H9 (cell line): ENCODE results near the gene CA7. TPM values are rescaled to one million over a fixed set of nuclear protein-coding genes. Genes with fewer than 3 reads are reported as not detected.

Source experiments
- DNase-seq: peaks from one replicate; pipeline ENCODE4 v3.0.0-alpha.2; 2017
- H2AFZ ChIP-seq: one replicate; pipeline ENCODE4 v1.6.1; 2013; ENCODE audit warnings: mild to moderate bottlenecking, low read length, control low read depth, moderate library complexity
- H2AK5ac ChIP-seq: 2 replicates; pipeline ENCODE4 v1.6.1; 2013; ENCODE audit warnings: low read length, control low read depth, mixed read lengths; ENCODE audit not compliant: insufficient read length
- H2BK120ac ChIP-seq: one replicate; pipeline ENCODE4 v1.6.1; 2013; ENCODE audit warnings: low read depth, mild to moderate bottlenecking, low read length, control low read depth, inconsistent platforms; ENCODE audit not compliant: poor library complexity, severe bottlenecking
- H2BK12ac ChIP-seq: 2 replicates; pipeline ENCODE4 v1.6.1; 2013; ENCODE audit warnings: low read length, control low read depth, mixed read lengths, low read depth; ENCODE audit not compliant: insufficient read length
- H2BK15ac ChIP-seq: 2 replicates; pipeline ENCODE4 v1.6.1; 2013; ENCODE audit warnings: low read depth, low read length, control low read depth
- H2BK20ac ChIP-seq: one replicate; pipeline ENCODE4 v1.6.1; 2013; ENCODE audit warnings: low read depth, mild to moderate bottlenecking, low read length, control low read depth, inconsistent platforms; ENCODE audit not compliant: poor library complexity, severe bottlenecking
- H2BK5ac ChIP-seq: 2 replicates; pipeline ENCODE4 v1.6.1; 2013; ENCODE audit warnings: low read length, control low read depth, mixed read lengths; ENCODE audit not compliant: insufficient read length
- H3K14ac ChIP-seq: 2 replicates; pipeline ENCODE4 v1.6.1; 2013; ENCODE audit warnings: low read length, control low read depth; ENCODE audit not compliant: insufficient read depth
- H3K18ac ChIP-seq: 2 replicates; pipeline ENCODE4 v1.6.1; 2013; ENCODE audit warnings: low read depth, mild to moderate bottlenecking, mixed read lengths, low read length, control low read depth; ENCODE audit not compliant: insufficient read length
- H3K23ac ChIP-seq: 2 replicates; pipeline ENCODE4 v1.6.1; 2013; ENCODE audit warnings: low read length, control low read depth, mixed read lengths, low read depth; ENCODE audit not compliant: insufficient read length
- H3K23me2 ChIP-seq: 2 replicates; pipeline ENCODE4 v1.6.1; 2013; ENCODE audit warnings: low read depth, mild to moderate bottlenecking, mixed read lengths, low read length, control low read depth; ENCODE audit not compliant: insufficient read length, poor library complexity, severe bottlenecking
- H3K27ac ChIP-seq: 2 replicates; pipeline ENCODE4 v1.5.1; 2013; ENCODE audit warnings: low read length, control low read depth, mixed read lengths, low read depth; ENCODE audit not compliant: insufficient read length
- H3K27me3 ChIP-seq: 2 replicates; pipeline ENCODE4 v1.6.1; 2013; ENCODE audit warnings: low read length, control low read depth, inconsistent platforms; ENCODE audit not compliant: insufficient read depth
- H3K4ac ChIP-seq: 2 replicates; pipeline ENCODE4 v1.6.1; 2013; ENCODE audit warnings: low read depth, mild to moderate bottlenecking, control low read depth, inconsistent platforms, low read length, moderate library complexity
- H3K4me1 ChIP-seq: 2 replicates; pipeline ENCODE4 v1.6.1; 2013; ENCODE audit warnings: low read length, control low read depth, inconsistent platforms; ENCODE audit not compliant: insufficient read depth
- H3K4me2 ChIP-seq: 2 replicates; pipeline ENCODE4 v1.6.1; 2013; ENCODE audit warnings: low read length, control low read depth, mixed read lengths; ENCODE audit not compliant: insufficient read length, insufficient read depth
- H3K56ac ChIP-seq: 2 replicates; pipeline ENCODE4 v1.6.1; 2013; ENCODE audit warnings: low read depth, mild to moderate bottlenecking, mixed read lengths, low read length, control low read depth; ENCODE audit not compliant: insufficient read length
- H3K79me1 ChIP-seq: 2 replicates; pipeline ENCODE4 v1.6.1; 2013; ENCODE audit warnings: low read depth, mild to moderate bottlenecking, moderate library complexity, low read length, control low read depth, inconsistent platforms; ENCODE audit not compliant: insufficient read depth, poor library complexity, severe bottlenecking
- H3K79me2 ChIP-seq: 2 replicates; pipeline ENCODE4 v1.6.1; 2013; ENCODE audit warnings: low read length, control low read depth, inconsistent platforms; ENCODE audit not compliant: insufficient read depth
- H3K9ac ChIP-seq: 2 replicates; pipeline ENCODE4 v1.6.1; 2013; ENCODE audit warnings: low read length, control low read depth, mixed read lengths; ENCODE audit not compliant: insufficient read length; ENCODE audit errors: extremely low read depth
- H3K9me3 ChIP-seq: one replicate; pipeline ENCODE4 v1.6.1; 2013; ENCODE audit warnings: low read depth, low read length, inconsistent platforms; ENCODE audit not compliant: control insufficient read depth
- H3T11ph ChIP-seq: one replicate; pipeline ENCODE4 v1.6.1; 2013; ENCODE audit warnings: mild to moderate bottlenecking, low read length, control low read depth, inconsistent platforms
- H4K20me1 ChIP-seq: one replicate; pipeline ENCODE4 v1.6.1; 2013; ENCODE audit not compliant: control insufficient read depth, insufficient read length, insufficient read depth
- H4K5ac ChIP-seq: 2 replicates; pipeline ENCODE4 v1.6.1; 2013; ENCODE audit warnings: low read depth, mild to moderate bottlenecking, mixed read lengths, low read length, control low read depth; ENCODE audit not compliant: insufficient read length
- H4K8ac ChIP-seq: replicated peaks from 2 replicates; pipeline ENCODE4 v1.6.1; 2013; ENCODE audit warnings: low read length, control low read depth, mixed read lengths, low read depth; ENCODE audit not compliant: insufficient read length
- H4K91ac ChIP-seq: 2 replicates; pipeline ENCODE4 v1.6.1; 2013; ENCODE audit warnings: low read depth, mild to moderate bottlenecking, moderate library complexity, mixed read lengths, low read length, control low read depth; ENCODE audit not compliant: insufficient read length
- H3K27ac Mint-ChIP-seq, 3 experiments: 2 replicates in 2 of 3; 3 replicates in 1 of 3; pipeline ENCODE4 v1.8.0; 2020 to 2021; ENCODE audit warnings: mixed read lengths in 3 of 3, mild to moderate bottlenecking in 1 of 3, moderate library complexity in 1 of 3
- H3K27me3 Mint-ChIP-seq: 2 replicates; pipeline ENCODE4 v1.8.0; 2021; ENCODE audit warnings: low read depth, mild to moderate bottlenecking, moderate library complexity, mixed read lengths
- H3K36me3 Mint-ChIP-seq, 3 experiments: 2 replicates in 2 of 3; 3 replicates in 1 of 3; pipeline ENCODE4 v1.8.0; 2020 to 2021; ENCODE audit warnings: low read depth in 3 of 3, mixed read lengths in 3 of 3; ENCODE audit not compliant: insufficient read depth in 1 of 3
- H3K4me1 Mint-ChIP-seq, 2 experiments: 2 replicates each; pipeline ENCODE4 v1.8.0; 2020; ENCODE audit warnings: mixed read lengths in 2 of 2
- H3K4me3 Mint-ChIP-seq, 2 experiments: 2 replicates in 1 of 2; 3 replicates in 1 of 2; pipeline ENCODE4 v1.8.0; 2020 to 2021; ENCODE audit warnings: mild to moderate bottlenecking in 2 of 2, mixed read lengths in 2 of 2, moderate library complexity in 1 of 2
- H3K9me3 Mint-ChIP-seq, 2 experiments: 2 replicates in 1 of 2; 3 replicates in 1 of 2; pipeline ENCODE4 v1.8.0; 2020; ENCODE audit warnings: mild to moderate bottlenecking in 2 of 2, mixed read lengths in 2 of 2, moderate library complexity in 1 of 2
- WGBS: extraction: QIAGEN DNeasy Blood & Tissue Kit; methylation state at CpG from one replicate; pipeline ENCODE4 v1.1.7; 2013; ENCODE audit warnings: missing lambda C conversion rate, low lambda C conversion rate, mixed read lengths; ENCODE audit not compliant: insufficient read length; ENCODE audit errors: extremely low coverage; 5-methylcytosine and 5-hydroxymethylcytosine counted together
- total RNA-seq: library from RNA; stranded (reverse); gene quantifications from 2 replicates; pipeline ENCODE4 v1.2.1, GENCODE V29; 2021
- TF ChIP-seq, protein P1 (sequence below): fragments of 200-600 bp; sonication (generic); conservative IDR thresholded peaks from 3 replicates; pipeline ENCODE4 v1.8.0; 2021; ENCODE audit warnings: antibody characterized with exemption, mild to moderate bottlenecking

CA7 gene
- total RNA-seq, 1 experiment from 2014 or later: 0.81 TPM

DNA sequence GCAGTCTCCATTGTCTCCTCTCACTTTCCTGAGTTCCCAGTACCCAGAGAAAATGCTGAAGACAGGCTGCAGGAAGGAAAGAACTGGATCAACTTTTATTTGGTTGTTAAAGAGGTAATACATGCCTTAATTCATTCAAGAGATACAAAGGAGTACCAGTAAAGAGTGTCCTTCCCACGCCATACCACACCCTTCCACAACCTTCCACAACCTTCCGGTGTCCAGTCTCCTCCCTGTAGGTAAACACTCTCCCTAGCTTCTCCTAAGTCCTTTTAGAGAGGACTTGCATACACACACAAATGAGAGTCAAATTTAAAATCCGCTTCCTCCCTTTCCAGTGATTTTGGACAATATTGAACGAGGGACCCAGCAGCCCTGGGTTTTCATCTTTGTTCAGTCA lies 2.8 kb upstream of the CA7 start:
- no peak overlapping the region for H4K8ac ChIP-seq
- no peaks in the 10 kb centered on the region for H3K79me1 ChIP-seq
- no peak overlapping the region for H2AK5ac ChIP-seq
- peaks cover 17% of the 10 kb centered on the region for H3K27me3 ChIP-seq
- no peak overlapping the region for H4K91ac ChIP-seq
- no peak overlapping the region for H2BK120ac ChIP-seq
- no peak overlapping the region for H2BK12ac ChIP-seq
- no peak overlapping the region for H2BK15ac ChIP-seq
- H3K9me3 Mint-ChIP-seq: peaks cover 5 to 6% of the 10 kb centered on the region in 2 experiments; a peak in 3 of 5 replicates
- H3K4me3 Mint-ChIP-seq: no peak overlapping the region
- H3K23me2 ChIP-seq: peaks cover 13% of the 10 kb centered on the region
- H3K36me3 Mint-ChIP-seq: no peaks in the 10 kb centered on the region; a peak in 1 of 7 replicates
- no peak overlapping the region for H3K4me2 ChIP-seq
- TF ChIP-seq, protein P1, sequence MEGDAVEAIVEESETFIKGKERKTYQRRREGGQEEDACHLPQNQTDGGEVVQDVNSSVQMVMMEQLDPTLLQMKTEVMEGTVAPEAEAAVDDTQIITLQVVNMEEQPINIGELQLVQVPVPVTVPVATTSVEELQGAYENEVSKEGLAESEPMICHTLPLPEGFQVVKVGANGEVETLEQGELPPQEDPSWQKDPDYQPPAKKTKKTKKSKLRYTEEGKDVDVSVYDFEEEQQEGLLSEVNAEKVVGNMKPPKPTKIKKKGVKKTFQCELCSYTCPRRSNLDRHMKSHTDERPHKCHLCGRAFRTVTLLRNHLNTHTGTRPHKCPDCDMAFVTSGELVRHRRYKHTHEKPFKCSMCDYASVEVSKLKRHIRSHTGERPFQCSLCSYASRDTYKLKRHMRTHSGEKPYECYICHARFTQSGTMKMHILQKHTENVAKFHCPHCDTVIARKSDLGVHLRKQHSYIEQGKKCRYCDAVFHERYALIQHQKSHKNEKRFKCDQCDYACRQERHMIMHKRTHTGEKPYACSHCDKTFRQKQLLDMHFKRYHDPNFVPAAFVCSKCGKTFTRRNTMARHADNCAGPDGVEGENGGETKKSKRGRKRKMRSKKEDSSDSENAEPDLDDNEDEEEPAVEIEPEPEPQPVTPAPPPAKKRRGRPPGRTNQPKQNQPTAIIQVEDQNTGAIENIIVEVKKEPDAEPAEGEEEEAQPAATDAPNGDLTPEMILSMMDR: no peak
- H3K23ac ChIP-seq: no peak overlapping the region
- WGBS: no CpG with 5 or more reads among the region's 4 CpGs
- no peak overlapping the region for H3T11ph ChIP-seq
- no peaks in the 10 kb centered on the region for H3K79me2 ChIP-seq
- no peaks in the 10 kb centered on the region; the same call in 1 of the 2 replicates for H3K4me1 ChIP-seq
- no peak overlapping the region for H3K27ac ChIP-seq
- peaks cover 2 to 16% of the 10 kb centered on the region in 2 experiments; a peak in 3 of 4 replicates for H3K4me1 Mint-ChIP-seq
- no peak for DNase-seq
- no peak overlapping the region for H2BK20ac ChIP-seq
- peaks cover 83% of the 10 kb centered on the region for H3K27me3 Mint-ChIP-seq
- H3K14ac ChIP-seq: no peak overlapping the region
- no peak overlapping the region for H3K9ac ChIP-seq
- no peak overlapping the region for H4K5ac ChIP-seq
- H2AFZ ChIP-seq: no peak overlapping the region
- H2BK5ac ChIP-seq: no peak overlapping the region
- no peak overlapping the region for H3K18ac ChIP-seq
- no peaks in the 10 kb centered on the region for H4K20me1 ChIP-seq
- H3K27ac Mint-ChIP-seq: no peak overlapping the region
- H3K4ac ChIP-seq: no peak overlapping the region
- no peak overlapping the region for H3K56ac ChIP-seq
- no peaks in the 10 kb centered on the region for H3K9me3 ChIP-seq
